CD4-positive, alpha-beta T cell treated with Interleukin-6 for 4 hours (primary cell): ENCODE measurements around the gene VAV3.

Experiments
- DNase-seq: peaks from one replicate; pipeline ENCODE4 v3.0.0-alpha.2; 2020; ENCODE audit warnings: mixed read lengths

VAV3 gene

GRCh38 chr1:107830075-107830474, 134.9 kb downstream of the VAV3 start:
- no peak for DNase-seq

GRCh38 chr1:107829036-107829770, 135.8 kb downstream of the VAV3 start:
- no peak for DNase-seq

GRCh38 chr1:107824946-107825345, 140.0 kb downstream of the VAV3 start:
- no peak for DNase-seq

- no peak for DNase-seq
These were observed 143.6 kb downstream of the VAV3 start for GRCh38 chr1:107821340-107821739.

- no peak for DNase-seq
These were observed 144.2 kb downstream of the VAV3 start for GRCh38 chr1:107820801-107821200.

GRCh38 chr1:107817935-107818334, 147.0 kb downstream of the VAV3 start:
- no peak for DNase-seq

- no peak for DNase-seq
These were observed 147.8 kb downstream of the VAV3 start for GRCh38 chr1:107817206-107817605.

- DNase-seq: no peak
These were observed 154.6 kb downstream of the VAV3 start for GRCh38 chr1:107810291-107810951.

GRCh38 chr1:107807855-107808254, 157.1 kb downstream of the VAV3 start:
- DNase-seq: no peak

- DNase-seq: no peak
These were observed 157.6 kb downstream of the VAV3 start for GRCh38 chr1:107807405-107807804.

- no peak for DNase-seq
These were observed 158.1 kb downstream of the VAV3 start for GRCh38 chr1:107806902-107807301.

GRCh38 chr1:107804741-107805140, 160.2 kb downstream of the VAV3 start:
- no peak for DNase-seq

GRCh38 chr1:107804134-107804533, 160.8 kb downstream of the VAV3 start:
- DNase-seq: no peak

GRCh38 chr1:107803579-107803978, 161.4 kb downstream of the VAV3 start:
- DNase-seq: no peak

- DNase-seq: no peak
These were observed 162.3 kb downstream of the VAV3 start for GRCh38 chr1:107802654-107803053.

- no peak for DNase-seq
These were observed 169.0 kb downstream of the VAV3 start for GRCh38 chr1:107795994-107796393.

GRCh38 chr1:107795441-107795840, 169.5 kb downstream of the VAV3 start:
- DNase-seq: no peak

GRCh38 chr1:107794571-107794970, 170.4 kb downstream of the VAV3 start:
- no peak for DNase-seq

- no peak for DNase-seq
These were observed 171.0 kb downstream of the VAV3 start for GRCh38 chr1:107793896-107794453.

GRCh38 chr1:107791348-107791747, 173.6 kb downstream of the VAV3 start:
- no peak for DNase-seq

- DNase-seq: no peak
These were observed 175.0 kb downstream of the VAV3 start for GRCh38 chr1:107789817-107790524.

- no peak for DNase-seq
These were observed 176.5 kb downstream of the VAV3 start for GRCh38 chr1:107788206-107789202.
